ENCODE measurements around the gene BDKRB2. TPM values are rescaled to one million over a fixed set of nuclear protein-coding genes. Genes with fewer than 3 reads are reported as not detected.
"Not testable (repeated sequence)": the region's sequence is repeated elsewhere in the genome, so short reads cannot be mapped to it uniquely, and the experiment has no call there.

Gene BDKRB2
- polyA plus RNA-seq, 12 donors, result 1.4 to 5.9 (median 2.6) TPM; not detected in 1

DNA sequence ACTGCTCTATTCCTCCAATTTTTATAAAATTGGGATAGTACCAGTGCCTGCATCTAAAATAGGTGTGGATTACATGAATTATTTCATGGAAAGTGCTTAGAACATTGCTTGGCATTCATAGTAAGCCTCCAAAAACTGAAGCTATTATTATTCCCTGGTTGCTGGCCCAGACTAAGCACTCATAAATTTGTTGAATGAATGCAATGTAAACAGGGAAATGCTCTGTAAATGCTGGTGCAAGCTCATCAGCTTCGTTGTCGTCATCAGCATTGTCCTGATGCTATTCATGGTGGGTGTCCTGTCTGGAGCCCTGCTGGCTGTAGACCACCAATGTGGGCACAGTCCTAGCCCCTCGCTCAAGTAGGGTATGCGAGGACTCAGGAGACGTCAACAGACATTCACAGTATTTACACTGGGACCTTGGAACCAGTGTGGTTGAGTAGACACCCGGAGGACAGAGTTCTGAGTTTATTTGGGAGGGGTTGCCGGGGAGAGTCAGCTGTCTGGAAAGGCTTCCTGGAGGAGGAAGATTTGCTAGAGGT is 16.5 kb downstream of the BDKRB2 start:
- DNase-seq, result no peak

DNA sequence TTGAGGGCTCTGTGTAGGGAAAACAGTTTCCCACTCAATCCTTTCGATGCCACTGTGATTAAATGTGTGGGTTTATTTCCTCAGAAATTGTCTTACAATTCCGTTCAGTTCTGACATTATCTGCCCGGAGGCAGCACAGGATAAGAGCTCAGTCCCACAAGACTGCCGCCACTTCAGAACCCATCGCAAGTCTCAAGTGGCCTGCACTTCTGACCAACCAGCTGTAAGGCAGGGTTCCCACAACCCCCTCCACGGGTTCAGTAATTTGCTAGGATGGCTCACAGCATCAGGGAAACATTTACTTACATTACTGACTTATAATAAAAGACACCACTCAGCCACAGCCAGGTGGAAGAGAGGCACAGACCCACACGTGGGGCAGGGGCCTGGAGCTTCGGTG is 17.2 kb downstream of the BDKRB2 start:
- DNase-seq, result no peak

DNA sequence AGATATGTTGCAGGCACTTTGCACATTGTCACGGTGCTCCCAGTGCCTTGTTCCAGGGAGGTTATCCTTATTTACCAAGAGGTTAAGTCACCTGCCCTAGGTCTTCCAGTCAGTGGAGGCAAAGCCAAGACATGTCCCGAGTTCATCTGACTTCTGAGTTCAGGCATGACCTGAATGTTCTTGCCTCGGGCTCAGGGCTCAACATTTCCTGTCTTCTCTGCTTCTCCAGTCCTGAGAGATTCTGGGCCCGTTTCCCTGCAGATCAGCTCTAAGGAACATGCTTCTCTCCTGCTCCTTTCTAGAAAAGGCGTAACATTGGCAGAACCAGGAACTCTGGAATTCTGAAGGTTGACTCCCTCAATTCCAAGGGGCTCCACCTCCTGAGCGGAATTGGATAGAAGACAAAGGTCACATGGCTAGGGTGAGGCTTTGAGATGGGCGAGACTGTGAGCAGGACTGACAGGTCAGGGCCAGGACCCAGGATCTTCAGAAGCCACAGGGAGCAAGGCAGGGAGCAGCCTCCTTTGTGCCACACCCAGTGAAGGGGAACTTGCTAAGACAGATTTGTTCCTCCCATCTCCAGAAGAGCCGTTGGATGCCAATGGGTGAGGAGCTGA is 19.9 kb downstream of the BDKRB2 start:
- no peak for DNase-seq

DNA sequence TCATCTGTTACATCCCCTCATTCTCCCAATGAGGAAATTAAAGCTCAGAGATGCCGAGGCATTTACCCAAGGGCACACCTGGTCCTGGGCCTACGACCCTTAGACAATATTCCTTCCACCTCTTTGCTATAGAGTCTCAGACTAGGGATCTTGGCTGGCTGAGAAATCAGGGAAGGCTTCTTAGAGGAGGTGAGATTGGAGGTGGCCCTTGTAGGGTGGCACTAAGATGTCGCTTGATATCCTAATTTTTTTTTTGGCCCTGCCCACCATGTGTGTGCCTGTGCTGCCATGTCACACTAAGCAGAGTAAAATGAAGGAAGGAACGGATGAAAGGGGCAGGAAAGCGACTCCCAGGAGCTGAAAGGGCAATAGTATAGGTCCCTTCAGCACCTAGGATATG is 20.6 kb downstream of the BDKRB2 start:
- no peak for DNase-seq

DNA sequence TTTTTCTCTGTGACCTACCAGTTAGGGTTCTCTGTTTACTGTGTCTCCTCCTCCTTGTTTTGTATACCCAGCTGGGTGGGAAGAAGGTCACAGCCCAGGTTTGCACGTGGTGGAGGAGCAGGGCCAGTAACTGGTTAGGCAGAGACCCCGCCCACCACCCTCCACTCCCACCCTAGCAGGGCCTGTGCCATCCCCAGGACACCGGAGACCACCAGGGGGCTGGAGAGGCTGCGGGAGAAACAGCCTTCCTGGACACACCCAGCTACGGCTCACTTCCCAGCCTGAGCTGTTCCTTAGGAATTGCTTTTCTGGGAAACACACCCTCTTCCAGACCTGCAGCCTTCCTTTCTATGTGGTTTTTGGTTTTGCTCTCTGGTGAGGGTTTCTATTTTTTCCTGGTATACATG is 21.1 kb downstream of the BDKRB2 start:
- no peak for DNase-seq

DNA sequence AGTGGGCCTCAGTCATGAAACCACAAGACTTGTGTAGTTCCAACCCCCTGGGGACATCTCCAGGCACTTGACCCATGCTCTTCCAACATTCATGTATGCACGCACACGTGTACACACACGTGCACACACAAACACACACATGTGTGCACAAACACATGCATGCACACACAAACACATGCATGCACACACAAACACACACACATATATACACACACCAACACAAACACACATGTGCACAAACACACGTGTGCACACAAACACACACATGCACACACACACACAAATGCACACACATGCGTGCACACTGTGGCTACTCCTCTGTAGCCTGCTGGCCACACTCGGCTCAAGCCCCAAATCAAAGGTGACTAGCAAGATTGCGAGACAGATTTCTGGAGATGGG is 22.8 kb downstream of the BDKRB2 start:
- no peak for DNase-seq

DNA sequence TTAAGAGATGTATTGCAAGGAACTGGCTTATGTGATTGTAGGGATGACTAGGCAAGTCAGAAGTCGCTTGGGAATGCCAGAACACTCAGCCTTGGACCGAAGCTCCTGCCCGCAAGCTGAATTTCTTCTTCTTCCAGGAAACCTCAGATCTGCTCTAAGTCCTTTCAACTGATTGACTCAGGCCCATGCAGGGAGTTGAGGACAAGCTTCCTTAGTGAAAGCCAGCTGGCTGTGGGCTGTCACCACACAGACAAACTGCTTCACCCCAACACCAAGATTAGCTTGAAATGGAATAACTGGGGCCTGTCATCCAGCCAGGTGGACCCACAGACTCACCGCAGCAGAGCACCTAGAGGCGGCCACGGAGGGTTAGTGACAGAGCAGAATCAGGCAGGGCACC is 24.7 kb downstream of the BDKRB2 start:
- no peak for DNase-seq

DNA sequence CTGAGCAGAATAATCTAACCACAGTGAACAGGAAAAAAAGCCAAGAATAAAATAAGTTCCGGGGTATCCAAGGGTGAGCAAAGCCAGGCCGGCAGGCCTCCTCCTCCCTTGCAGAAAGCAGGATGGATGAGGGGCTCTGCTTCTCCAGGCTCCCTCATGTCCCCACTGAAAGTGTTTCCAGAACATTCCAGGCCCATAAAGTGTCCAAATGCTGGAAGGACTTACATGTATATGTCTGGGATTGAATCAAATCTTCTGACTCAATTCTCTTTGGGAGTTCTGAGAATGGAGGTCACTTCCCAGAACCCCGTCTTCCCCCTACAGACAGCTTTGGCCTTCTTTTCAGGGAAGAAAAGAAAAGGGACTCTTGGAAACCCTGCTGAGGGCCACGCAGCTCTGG is 26.4 kb downstream of the BDKRB2 start:
- DNase-seq, result peak; percentile 49

DNA sequence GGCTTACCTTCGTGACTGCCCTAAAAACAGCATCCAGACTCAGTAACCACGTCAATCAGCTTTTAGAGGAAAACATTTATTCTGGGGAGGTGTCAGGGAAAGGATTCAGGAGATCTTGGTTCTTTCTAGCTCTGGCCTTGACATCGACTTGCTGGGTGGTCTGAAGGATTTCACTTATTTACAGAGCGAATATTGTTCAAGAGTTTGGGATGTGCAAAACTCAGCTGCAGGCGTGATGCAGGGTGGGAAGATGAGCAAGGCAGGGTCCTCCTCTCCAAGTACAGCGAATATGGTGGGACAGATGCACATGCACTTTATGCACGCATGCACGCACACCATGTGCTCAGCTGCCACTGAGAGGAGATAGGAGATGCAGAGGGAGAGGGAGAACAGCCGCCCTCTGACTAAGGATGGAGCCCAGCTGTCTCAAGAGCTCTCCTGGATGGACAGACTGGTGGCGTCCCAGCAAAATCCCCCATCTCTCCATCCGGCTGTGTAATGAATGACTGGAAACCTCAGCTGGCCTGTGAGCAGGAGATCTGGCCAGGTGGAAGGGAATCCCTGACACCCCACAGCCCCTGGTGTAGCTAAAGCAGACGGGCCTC is 27.0 kb downstream of the BDKRB2 start:
- DNase-seq, result no peak

DNA sequence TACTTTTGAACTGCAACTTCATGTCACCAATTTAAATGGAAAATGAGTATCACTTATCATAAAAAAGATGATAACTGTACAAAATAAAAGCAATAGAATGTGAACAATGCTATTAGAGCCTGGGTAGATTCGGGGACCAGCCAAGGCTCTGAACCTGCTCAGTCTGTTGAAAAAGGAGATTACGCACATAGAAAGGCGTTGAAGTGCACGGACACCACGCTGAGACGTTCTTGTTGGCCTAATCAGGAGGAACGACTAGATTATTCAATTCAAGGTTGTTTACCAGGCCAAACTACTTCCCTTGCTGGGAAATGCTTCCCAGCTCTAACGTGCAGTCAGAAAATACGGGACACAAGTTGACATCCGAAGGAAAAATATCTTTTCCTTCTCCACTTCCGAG is 27.9 kb downstream of the BDKRB2 start:
- no peak for DNase-seq

DNA sequence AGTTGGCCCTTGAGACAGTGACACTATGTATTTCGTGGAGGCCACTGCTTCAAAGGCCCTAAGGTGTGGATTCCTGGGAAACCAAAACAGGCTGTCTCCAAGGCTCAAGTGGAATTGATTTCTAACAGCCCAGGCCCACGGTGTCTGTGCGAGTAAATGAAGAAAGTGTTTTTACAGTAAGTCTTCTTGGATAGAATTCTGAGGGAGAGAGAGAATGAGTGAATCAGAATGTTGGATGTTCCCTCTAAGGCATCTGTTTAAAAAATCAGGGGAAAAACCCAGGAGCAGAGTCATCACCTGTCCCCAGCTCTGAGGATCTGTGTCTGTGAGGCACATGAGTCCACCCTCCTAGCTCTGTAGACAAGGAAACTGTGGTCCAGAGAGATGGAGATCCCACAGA is 29.0 kb downstream of the BDKRB2 start:
- no peak for DNase-seq

DNA sequence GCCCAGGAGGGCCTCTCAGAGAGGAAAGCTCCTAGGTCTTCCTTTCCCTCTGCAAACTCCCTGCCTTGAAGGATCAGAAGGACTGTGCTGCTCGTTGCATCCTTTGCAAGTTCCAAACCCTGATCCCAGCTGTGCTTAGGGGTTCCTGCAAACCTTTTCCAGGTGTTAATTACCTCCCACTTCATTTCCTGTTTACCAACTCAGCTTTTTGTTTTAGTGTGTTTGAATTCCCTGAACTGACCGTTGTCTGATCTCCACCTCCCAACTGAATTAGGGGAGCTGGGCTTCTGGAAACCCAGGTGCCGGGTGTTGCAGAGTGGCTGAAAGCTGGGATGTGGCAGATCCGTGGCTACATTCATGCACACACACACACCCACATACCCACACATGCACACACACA is 30.8 kb downstream of the BDKRB2 start:
- no peak for DNase-seq

DNA sequence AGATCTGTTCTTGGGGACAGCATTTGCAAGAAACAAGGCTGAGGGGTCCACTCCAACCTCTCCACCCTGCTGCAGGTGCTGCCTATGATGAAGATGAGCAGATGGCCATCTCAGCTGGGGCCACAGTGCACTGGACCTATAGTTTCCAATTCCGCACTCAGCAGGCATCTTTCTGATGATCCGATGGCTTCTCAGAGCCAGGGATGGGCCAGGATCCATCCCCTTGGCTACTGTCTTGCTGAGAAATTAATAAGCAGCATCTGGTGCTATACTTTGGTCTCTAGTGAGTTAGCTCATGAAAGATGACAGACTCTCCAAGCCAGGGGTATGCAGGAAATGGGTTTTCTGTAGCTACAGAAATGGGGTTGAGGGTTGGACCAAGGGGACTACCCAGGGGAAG is 33.0 kb downstream of the BDKRB2 start:
- no peak for DNase-seq

DNA sequence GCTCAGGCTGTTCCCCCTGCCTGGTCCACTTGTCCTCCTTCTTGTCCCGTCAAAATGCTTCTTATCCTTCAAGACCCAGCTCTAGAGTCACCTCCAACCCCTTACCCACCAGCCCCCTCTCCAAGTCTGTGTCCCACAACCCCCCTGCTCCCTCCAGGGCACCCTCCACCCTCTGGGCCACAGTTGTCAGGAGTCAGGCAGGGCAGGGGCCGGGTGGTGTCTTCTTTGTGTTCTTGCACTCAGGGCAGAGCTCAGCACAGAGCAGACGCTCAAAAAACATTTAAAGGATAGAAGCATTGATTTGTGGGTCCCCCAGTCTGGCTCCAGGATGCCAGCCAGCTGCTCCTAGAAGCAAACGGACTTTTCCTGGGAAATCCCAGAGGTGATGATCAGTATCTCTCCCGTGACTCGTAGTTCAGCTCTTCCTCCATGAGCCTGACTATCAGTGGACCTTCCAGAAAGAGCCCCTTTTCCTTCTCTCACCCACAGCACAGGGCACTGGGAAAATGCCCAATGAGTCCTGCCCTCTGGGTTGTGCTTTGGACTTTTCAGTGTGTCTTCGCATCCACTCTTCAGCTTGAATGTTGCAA is 34.1 kb downstream of the BDKRB2 start:
- DNase-seq, result no peak

DNA sequence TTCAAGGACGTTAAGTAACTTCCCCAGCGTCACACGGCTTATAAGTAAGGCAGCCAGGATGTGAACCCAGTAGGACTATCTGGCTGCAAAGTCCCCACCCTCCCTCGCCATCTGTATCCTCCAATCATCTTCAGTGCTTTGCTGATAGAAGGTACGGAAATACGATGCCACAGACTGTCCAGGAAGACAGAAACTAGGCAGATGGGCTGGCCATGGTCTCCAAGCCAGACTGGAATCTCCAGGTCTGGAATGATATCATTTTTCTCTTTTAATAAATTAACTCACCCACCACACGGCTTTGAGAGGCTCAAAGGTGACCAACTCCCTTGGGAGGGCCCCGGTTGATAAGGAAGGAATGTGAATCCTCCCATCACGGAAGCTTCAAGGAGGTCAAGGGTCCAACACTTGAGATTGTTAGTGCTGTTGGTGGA is 35.1 kb downstream of the BDKRB2 start:
- DNase-seq, result no peak

DNA sequence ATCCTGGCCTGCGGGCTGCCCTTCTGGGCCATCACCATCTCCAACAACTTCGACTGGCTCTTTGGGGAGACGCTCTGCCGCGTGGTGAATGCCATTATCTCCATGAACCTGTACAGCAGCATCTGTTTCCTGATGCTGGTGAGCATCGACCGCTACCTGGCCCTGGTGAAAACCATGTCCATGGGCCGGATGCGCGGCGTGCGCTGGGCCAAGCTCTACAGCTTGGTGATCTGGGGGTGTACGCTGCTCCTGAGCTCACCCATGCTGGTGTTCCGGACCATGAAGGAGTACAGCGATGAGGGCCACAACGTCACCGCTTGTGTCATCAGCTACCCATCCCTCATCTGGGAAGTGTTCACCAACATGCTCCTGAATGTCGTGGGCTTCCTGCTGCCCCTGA is 36.0 kb downstream of the BDKRB2 start:
- no peak for DNase-seq

DNA sequence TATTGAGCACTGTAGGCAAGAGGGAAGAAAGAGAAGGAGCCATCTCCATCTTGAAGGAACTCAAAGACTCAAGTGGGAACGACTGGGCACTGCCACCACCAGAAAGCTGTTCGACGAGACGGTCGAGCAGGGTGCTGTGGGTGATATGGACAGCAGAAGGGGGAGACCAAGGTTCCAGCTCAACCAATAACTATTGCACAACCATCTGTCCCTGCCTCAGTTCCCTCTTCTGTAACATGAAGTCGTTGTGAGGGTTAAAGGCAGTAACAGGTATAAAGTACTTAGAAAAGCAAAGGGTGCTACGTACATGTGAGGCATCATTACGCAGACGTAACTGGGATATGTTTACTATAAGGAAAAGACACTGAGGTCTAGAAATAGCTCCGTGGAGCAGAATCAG is 37.5 kb downstream of the BDKRB2 start:
- no peak for DNase-seq

DNA sequence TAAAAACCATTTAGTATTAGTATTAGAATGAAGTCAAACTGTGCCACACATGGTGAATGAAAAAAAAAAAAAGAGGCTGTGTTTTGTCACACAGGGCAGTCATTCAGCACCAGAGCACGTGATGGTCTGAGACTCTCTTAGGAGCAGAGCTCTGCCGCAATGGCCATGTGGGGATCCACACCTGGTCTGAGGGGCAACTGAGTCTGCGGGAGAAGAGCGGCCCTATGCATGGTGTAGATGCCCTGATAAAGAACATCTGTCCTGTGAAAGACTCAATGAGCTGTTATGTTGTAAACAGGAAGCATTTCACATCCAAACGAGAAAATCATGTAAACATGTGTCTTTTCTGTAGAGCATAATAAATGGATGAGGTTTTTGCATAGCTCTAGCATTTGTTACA is 39.1 kb downstream of the BDKRB2 start:
- no peak for DNase-seq

DNA sequence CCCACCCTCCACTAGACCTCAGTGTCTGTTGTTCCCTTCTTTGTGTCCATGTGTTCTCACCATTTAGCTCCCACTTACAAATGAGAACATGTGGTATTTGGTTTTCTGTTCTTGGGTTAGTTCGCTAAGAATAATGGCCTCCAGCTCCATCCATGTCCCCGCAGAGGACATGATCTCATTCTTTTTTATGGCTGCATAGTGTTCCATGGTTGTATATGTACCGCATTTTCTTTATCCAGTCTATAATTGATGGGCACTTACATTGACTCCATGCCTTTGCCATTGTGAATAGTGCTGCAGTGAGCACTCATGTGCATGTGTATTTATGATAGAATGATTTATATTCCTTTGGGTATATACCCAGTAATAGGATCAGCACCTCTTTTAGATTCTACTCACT is 40.4 kb downstream of the BDKRB2 start:
- not testable (repeated sequence) for DNase-seq

DNA sequence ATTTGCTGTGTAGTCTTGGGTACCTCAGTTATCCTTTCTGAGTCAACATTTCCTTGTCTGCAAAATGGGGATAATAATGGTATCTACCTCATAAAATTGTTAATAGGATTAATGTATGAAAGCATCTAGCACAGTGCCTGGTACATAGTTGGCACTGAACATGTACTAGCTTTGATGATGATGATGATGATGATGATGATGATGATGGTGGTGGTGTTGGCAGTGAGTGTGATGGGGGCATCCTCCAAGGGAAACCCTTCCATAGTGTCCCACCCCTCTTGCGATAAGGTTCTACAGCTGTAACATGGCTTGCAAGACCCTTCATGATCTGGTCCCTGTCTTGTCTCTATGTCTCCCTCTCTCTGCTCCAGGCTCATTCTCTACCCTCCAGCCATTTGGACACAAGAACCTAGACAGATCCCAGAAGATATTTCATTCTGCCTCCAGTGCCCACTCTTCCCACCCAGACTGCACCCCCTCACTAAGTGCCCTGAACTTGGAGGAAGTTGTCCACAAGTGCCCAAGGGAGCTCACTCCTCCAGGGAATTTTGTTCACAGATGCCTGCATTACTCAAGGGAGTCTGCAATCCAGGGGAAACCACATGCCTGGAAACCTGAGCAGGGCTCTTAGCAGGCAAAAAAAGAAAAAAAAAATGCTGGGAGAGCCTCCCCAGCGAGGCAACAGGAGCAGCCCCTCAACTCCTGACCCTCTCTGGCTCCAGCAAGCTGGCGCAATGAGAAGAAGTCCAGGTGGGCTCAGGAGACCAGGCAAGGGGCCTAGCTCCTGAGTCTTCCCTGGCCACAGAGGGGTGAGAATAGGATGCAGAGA is 41.3 kb downstream of the BDKRB2 start:
- DNase-seq, result no peak

DNA sequence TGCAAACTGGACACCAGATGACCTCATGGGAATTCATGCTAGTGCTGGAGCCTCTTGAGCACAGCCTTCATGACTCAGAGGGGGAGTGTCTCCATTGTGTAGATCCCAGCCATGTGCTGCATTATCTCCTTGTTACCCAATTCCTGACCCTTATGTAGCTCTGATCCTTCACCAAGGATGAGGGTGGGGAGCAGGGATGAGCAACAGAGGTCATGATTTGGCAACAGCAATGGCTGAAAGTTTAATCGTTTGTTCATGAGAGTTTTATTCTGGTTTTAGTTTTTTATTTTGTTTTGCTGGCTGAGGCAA is 41.9 kb downstream of the BDKRB2 start:
- no peak for DNase-seq

DNA sequence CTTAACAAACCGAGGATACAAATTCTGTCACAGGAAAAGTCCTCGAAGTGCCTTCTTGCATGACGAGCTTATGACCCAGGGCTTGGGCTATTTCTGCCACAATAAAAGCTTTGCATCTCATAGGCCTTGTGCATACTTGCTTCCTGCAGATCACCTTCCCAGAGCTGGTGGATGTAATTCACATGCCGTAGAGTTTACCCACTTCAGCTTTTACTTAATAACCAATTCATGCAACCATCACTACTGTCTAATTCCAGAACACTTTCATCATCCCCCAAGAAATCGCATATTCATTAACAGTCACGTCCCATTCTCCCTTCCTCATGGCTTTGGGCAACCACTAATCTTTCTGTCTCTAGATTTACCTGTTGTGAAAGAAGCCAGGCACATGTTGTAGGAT is 42.4 kb downstream of the BDKRB2 start:
- DNase-seq, result no peak

DNA sequence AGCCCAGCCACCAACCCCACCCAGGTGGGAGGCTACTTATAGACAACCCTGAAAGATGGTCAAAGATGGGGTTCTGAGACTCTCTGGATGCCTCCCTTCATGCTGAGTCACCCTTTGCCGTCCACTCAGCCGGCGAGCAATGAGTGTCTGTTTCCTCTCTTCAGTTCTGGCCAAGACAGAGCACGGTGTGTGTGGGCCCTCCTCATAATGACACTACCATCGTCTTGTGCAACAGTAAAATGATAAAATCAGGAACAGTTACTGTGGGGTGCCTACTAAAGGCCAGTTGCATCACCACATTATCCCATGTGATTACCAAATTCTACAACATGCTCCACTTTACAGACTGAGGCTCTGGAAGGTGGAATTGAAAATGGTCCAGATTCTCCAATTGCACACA is 44.4 kb downstream of the BDKRB2 start:
- DNase-seq, result no peak

All from muscle of arm (tissue), 12 donors.